Measurements from ENCODE around the gene SUGCT. TPM values are rescaled to one million over a fixed set of nuclear protein-coding genes. Genes with fewer than 3 reads are reported as not detected.

SUGCT gene
- total and polyA plus RNA-seq, 5 donors from 2014 or later = 0.52 to 3.1 (median 1.5) TPM; not detected in 1

DNA sequence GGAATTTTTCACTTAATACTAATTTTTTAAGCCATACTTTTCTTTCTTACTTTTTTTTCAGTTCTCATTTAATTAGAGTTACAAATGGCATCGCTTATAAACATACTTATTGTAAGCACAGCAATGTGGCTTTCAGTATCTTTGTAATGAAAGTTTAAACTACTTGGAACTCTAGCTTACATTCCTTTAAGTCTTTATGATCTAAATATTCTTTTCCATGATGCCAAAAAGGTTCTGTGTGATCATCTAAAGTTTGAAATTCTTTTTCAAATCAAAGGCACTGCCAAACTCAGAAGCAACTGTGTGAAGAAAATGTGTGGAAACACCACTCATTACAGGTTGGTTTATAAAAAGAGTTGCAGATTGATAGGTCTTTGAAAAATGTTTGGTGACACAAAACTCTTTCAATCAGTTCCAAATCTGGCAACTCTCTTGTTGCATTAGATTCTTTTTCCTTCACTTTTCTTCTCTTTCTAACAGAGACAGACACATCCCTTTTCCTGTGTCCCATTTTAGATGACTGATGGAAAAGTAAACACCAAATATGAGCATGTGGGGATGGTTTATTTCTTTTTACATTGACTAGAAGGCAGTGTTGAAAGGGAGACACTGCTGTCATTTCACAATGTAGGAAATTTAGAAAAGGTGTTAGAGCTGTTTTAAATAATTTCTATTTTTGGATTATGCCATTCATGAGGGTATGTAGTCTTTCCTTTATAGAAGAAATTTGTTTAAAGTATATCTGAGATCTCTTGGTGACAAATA lies 392.3 kb downstream of the SUGCT start:
- Mint-ChIP-seq H3K36me3 (no peaks in the 10 kb centered on the region), H3K27ac (no peak overlapping the region), H3K9me3 (peaks cover 0 to 5% (median 0%) of the 10 kb centered on the region in 7 donors), H3K27me3 (no peaks in the 10 kb centered on the region), H3K4me3 (no peak overlapping the region), H3K4me1 (peaks cover 0 to 6% (median 0%) of the 10 kb centered on the region in 4 donors)
- H3K36me3 ChIP-seq (ENCODE audit: control insufficient read depth, insufficient read depth, low read length) = no peaks in the 10 kb centered on the region
- ATAC-seq (ENCODE audit: low read depth in 2 of 2) = no peak
- no peak overlapping the region for H3K4me3 ChIP-seq (ENCODE audit: low read depth, low read length)
- DNase-seq = no peak
- H3K4me1 ChIP-seq (ENCODE audit: control insufficient read depth, insufficient read depth, low read length, poor library complexity, severe bottlenecking) = no peaks in the 10 kb centered on the region
- H3K27me3 ChIP-seq (ENCODE audit: control insufficient read depth, insufficient read depth, low read length) = no peaks in the 10 kb centered on the region
- H3K9me3 ChIP-seq (ENCODE audit: control insufficient read depth in 2 of 2, low read length in 2 of 2) = no peaks in the 10 kb centered on the region
- H3K27ac ChIP-seq (ENCODE audit: insufficient read depth, low read length, poor library complexity, severe bottlenecking) = no peak overlapping the region

DNA sequence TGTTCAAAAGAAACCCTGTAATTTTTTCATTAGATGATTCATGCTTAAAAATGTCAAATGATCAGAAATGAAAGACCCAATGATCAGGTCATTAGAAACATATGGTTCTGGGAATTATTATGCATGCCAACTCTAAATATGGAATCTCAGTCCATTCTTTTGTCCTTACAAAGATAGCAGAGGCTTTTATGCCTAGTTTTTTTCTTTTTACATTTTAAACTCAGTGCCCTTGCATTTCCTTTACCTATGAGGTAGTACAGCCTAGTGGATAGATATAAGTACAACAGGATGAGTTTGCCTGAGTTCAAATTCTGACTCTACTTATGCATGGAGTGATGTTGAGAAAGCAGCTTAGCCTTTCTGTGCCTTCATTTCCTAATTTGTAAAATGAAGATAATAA lies 392.9 kb downstream of the SUGCT start:
- Mint-ChIP-seq H3K4me1 (peaks cover 0 to 6% (median 0%) of the 10 kb centered on the region in 4 donors), H3K36me3 (no peaks in the 10 kb centered on the region), H3K9me3 (peaks cover 0 to 5% (median 0%) of the 10 kb centered on the region in 7 donors), H3K4me3 (no peak overlapping the region), H3K27ac (no peak overlapping the region), H3K27me3 (no peaks in the 10 kb centered on the region)
- H3K27me3 ChIP-seq (ENCODE audit: control insufficient read depth, insufficient read depth, low read length) = no peaks in the 10 kb centered on the region
- no peaks in the 10 kb centered on the region for H3K4me1 ChIP-seq (ENCODE audit: control insufficient read depth, insufficient read depth, low read length, poor library complexity, severe bottlenecking)
- H3K4me3 ChIP-seq (ENCODE audit: low read depth, low read length) = no peak overlapping the region
- H3K27ac ChIP-seq (ENCODE audit: insufficient read depth, low read length, poor library complexity, severe bottlenecking) = no peak overlapping the region
- DNase-seq = no peak
- no peaks in the 10 kb centered on the region for H3K36me3 ChIP-seq (ENCODE audit: control insufficient read depth, insufficient read depth, low read length)
- ATAC-seq (ENCODE audit: low read depth in 2 of 2) = no peak
- H3K9me3 ChIP-seq (ENCODE audit: control insufficient read depth in 2 of 2, low read length in 2 of 2) = no peaks in the 10 kb centered on the region

DNA sequence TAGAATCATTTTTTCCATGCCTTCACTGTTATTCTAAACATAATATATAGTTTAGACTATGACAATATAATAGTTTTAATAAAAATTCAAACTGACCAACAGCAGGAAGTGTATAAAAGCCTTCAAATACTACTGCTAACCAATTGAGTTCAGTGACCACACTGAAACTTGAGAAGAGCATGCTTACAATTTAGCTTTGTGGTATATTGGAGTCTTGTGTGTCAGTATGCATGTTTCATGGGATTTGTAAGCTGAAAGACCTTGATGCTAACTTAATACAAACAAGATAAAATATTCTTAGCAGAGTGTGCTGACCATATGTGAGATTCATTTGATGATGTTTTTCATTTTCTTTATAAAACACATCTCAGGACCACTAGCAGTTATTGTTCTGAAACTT lies 395.5 kb downstream of the SUGCT start:
- Mint-ChIP-seq H3K27ac (no peak overlapping the region), H3K27me3 (no peaks in the 10 kb centered on the region), H3K9me3 (peaks cover 0 to 4% (median 0%) of the 10 kb centered on the region in 7 donors), H3K4me1 (peaks cover 0 to 1% (median 0%) of the 10 kb centered on the region in 4 donors), H3K4me3 (no peak overlapping the region), H3K36me3 (no peaks in the 10 kb centered on the region)
- no peaks in the 10 kb centered on the region for H3K4me1 ChIP-seq (ENCODE audit: control insufficient read depth, insufficient read depth, low read length, poor library complexity, severe bottlenecking)
- no peaks in the 10 kb centered on the region for H3K27me3 ChIP-seq (ENCODE audit: control insufficient read depth, insufficient read depth, low read length)
- ATAC-seq (ENCODE audit: low read depth in 2 of 2) = no peak
- no peak overlapping the region for H3K4me3 ChIP-seq (ENCODE audit: low read depth, low read length)
- no peaks in the 10 kb centered on the region for H3K9me3 ChIP-seq (ENCODE audit: control insufficient read depth in 2 of 2, low read length in 2 of 2)
- no peaks in the 10 kb centered on the region for H3K36me3 ChIP-seq (ENCODE audit: control insufficient read depth, insufficient read depth, low read length)
- no peak overlapping the region for H3K27ac ChIP-seq (ENCODE audit: insufficient read depth, low read length, poor library complexity, severe bottlenecking)
- no peak for DNase-seq

DNA sequence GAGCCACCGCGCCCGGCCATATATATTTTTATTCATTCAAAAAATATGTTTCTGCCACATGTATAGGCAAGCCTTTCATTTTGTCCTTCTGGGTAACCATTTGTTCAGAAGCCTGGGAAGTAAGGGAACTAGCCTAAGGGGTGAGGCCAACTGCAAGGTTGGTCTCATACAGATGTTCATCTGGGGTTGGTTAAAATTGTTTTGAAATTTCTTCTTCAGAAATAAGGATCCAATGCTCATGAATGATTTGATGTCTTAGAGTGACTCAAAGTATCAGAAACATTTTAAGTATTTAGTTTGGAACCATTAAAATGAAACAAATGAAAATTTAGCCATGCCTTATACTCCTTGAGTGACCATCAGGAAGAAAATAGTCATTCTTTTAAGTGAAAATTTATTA lies 397.2 kb downstream of the SUGCT start:
- H3K27ac ChIP-seq (ENCODE audit: insufficient read depth, low read length, poor library complexity, severe bottlenecking) = no peak overlapping the region
- H3K27ac Mint-ChIP-seq = no peak overlapping the region
- H3K27me3 ChIP-seq (ENCODE audit: control insufficient read depth, insufficient read depth, low read length) = no peaks in the 10 kb centered on the region
- H3K4me1 Mint-ChIP-seq = peaks cover 0 to 5% (median 0%) of the 10 kb centered on the region in 4 donors
- peaks cover 0 to 6% (median 0%) of the 10 kb centered on the region in 7 donors for H3K9me3 Mint-ChIP-seq
- H3K4me3 Mint-ChIP-seq = no peak overlapping the region
- no peak overlapping the region for H3K4me3 ChIP-seq (ENCODE audit: low read depth, low read length)
- no peaks in the 10 kb centered on the region for H3K27me3 Mint-ChIP-seq
- DNase-seq = no peak
- ATAC-seq (ENCODE audit: low read depth in 2 of 2) = no peak
- H3K4me1 ChIP-seq (ENCODE audit: control insufficient read depth, insufficient read depth, low read length, poor library complexity, severe bottlenecking) = no peaks in the 10 kb centered on the region
- H3K9me3 ChIP-seq (ENCODE audit: control insufficient read depth in 2 of 2, low read length in 2 of 2) = no peaks in the 10 kb centered on the region
- no peaks in the 10 kb centered on the region for H3K36me3 Mint-ChIP-seq
- H3K36me3 ChIP-seq (ENCODE audit: control insufficient read depth, insufficient read depth, low read length) = no peaks in the 10 kb centered on the region

DNA sequence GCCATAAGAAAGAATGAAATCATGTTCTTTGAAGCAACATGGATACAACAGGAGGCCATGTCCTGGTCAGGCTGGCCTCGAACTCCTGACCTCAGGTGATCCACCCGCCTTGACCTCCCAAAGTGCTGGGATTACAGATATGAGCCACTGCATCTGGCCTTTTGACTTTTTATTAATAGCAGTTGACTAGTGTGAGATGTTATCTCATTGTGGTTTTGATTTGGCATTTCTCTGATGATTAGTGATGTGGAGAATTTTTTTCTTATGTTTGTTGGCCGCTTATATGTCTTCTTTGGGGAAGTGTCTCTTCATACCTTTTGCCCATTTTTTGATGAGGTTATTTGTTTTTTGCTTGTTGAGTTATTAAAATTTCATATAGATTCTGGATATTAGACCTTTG lies 400.9 kb downstream of the SUGCT start:
- no peaks in the 10 kb centered on the region for H3K4me1 ChIP-seq (ENCODE audit: control insufficient read depth, insufficient read depth, low read length, poor library complexity, severe bottlenecking)
- H3K4me1 Mint-ChIP-seq = peaks cover 0 to 5% (median 0%) of the 10 kb centered on the region in 4 donors
- no peaks in the 10 kb centered on the region for H3K36me3 ChIP-seq (ENCODE audit: control insufficient read depth, insufficient read depth, low read length)
- no peaks in the 10 kb centered on the region for H3K9me3 ChIP-seq (ENCODE audit: control insufficient read depth in 2 of 2, low read length in 2 of 2)
- H3K4me3 Mint-ChIP-seq = no peak overlapping the region
- no peaks in the 10 kb centered on the region for H3K36me3 Mint-ChIP-seq
- no peak overlapping the region for H3K27ac ChIP-seq (ENCODE audit: insufficient read depth, low read length, poor library complexity, severe bottlenecking)
- ATAC-seq (ENCODE audit: low read depth in 2 of 2) = no peak
- no peaks in the 10 kb centered on the region for H3K27me3 ChIP-seq (ENCODE audit: control insufficient read depth, insufficient read depth, low read length)
- no peak overlapping the region for H3K4me3 ChIP-seq (ENCODE audit: low read depth, low read length)
- no peak overlapping the region for H3K27ac Mint-ChIP-seq
- peaks cover under 1% of the 10 kb centered on the region for H3K27me3 Mint-ChIP-seq
- no peak for DNase-seq
- H3K9me3 Mint-ChIP-seq = peaks cover 0 to 6% (median 0%) of the 10 kb centered on the region in 7 donors

DNA sequence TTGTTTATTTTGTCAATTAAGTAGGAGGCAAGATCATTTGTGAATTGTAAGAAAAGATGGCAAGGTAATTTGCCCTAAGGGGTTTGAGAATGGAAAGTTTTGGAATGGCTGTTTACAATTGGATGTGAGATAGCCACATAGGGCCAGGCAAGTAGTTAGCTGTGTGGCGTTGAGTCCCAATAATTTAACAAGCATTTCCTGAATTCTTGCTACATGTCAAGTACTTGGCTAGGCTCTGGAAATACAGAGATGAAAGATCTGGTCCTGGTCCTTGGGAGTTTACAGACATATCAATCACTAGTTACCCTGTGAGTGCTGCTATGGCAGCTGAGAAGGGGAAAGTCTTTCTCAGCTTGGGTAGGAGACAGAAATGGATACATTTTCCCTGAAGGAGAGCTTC lies 401.6 kb downstream of the SUGCT start:
- Histone ChIP-seq H3K27me3 (ENCODE audit: control insufficient read depth, insufficient read depth, low read length) (no peaks in the 10 kb centered on the region), H3K9me3 (ENCODE audit: control insufficient read depth in 2 of 2, low read length in 2 of 2) (no peaks in the 10 kb centered on the region), H3K36me3 (ENCODE audit: control insufficient read depth, insufficient read depth, low read length) (no peaks in the 10 kb centered on the region), H3K4me1 (ENCODE audit: control insufficient read depth, insufficient read depth, low read length, poor library complexity, severe bottlenecking) (no peaks in the 10 kb centered on the region), H3K27ac (ENCODE audit: insufficient read depth, low read length, poor library complexity, severe bottlenecking) (no peak overlapping the region), H3K4me3 (ENCODE audit: low read depth, low read length) (no peak overlapping the region)
- ATAC-seq (ENCODE audit: low read depth in 2 of 2) (no peak), DNase-seq (no peak)
- peaks cover 4% of the 10 kb centered on the region for H3K27me3 Mint-ChIP-seq
- H3K36me3 Mint-ChIP-seq = no peaks in the 10 kb centered on the region
- peaks cover 0 to 5% (median 0%) of the 10 kb centered on the region in 4 donors for H3K4me1 Mint-ChIP-seq
- H3K27ac Mint-ChIP-seq = no peak overlapping the region
- peaks cover 0 to 6% (median 0%) of the 10 kb centered on the region in 7 donors for H3K9me3 Mint-ChIP-seq
- no peak overlapping the region for H3K4me3 Mint-ChIP-seq

DNA sequence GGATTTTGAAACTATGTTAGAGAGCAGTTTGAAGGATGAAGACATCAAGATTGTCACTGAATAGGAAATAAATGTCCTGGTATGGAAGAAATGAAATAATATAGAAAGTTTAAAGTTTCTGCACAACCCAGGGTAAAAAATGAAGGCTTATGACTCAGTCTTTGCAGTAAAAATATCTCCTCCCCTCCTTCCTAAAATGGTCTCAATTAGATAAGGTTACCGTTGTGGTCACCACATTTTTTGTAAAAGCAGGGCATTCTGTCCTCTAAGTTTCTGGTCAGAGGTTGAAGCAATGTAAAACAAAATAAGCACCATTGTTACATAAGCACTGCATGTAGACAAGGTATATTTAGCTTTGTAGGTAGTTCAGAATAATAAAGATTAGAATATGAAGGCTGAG lies 403.5 kb downstream of the SUGCT start:
- H3K4me1 Mint-ChIP-seq = peaks cover 0 to 5% (median 0%) of the 10 kb centered on the region in 4 donors
- H3K27ac Mint-ChIP-seq = no peak overlapping the region
- no peak overlapping the region for H3K4me3 ChIP-seq (ENCODE audit: low read depth, low read length)
- ATAC-seq (ENCODE audit: low read depth in 2 of 2) (no peak), DNase-seq (no peak)
- H3K9me3 Mint-ChIP-seq = peaks cover 0 to 6% (median 0%) of the 10 kb centered on the region in 7 donors
- H3K4me1 ChIP-seq (ENCODE audit: control insufficient read depth, insufficient read depth, low read length, poor library complexity, severe bottlenecking) = no peaks in the 10 kb centered on the region
- H3K27me3 ChIP-seq (ENCODE audit: control insufficient read depth, insufficient read depth, low read length) = no peaks in the 10 kb centered on the region
- no peak overlapping the region for H3K27ac ChIP-seq (ENCODE audit: insufficient read depth, low read length, poor library complexity, severe bottlenecking)
- H3K36me3 ChIP-seq (ENCODE audit: control insufficient read depth, insufficient read depth, low read length) = no peaks in the 10 kb centered on the region
- H3K27me3 Mint-ChIP-seq = peaks cover 4% of the 10 kb centered on the region
- no peaks in the 10 kb centered on the region for H3K9me3 ChIP-seq (ENCODE audit: control insufficient read depth in 2 of 2, low read length in 2 of 2)
- H3K36me3 Mint-ChIP-seq = no peaks in the 10 kb centered on the region
- no peak overlapping the region for H3K4me3 Mint-ChIP-seq

DNA sequence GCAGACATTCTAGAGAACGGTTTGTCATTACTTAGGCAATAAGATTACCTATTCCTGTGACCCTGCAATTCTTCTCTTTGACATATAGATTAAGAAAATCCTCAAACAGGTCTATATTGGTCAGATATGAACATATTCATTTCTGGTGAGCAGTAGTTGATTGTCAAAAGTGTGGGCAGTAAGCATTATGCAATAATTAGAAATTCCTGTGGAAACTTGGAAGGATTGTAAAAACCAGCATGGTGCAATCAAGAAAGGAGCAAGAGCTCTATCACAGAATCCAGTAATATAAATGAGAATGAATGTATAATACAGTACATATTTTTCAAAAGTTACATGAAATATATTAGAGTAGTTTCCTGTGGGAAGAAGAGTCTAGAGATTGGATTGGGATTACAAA lies 406.5 kb downstream of the SUGCT start:
- H3K27me3 Mint-ChIP-seq = peaks cover 4% of the 10 kb centered on the region

More for the DNA sequence above, 406.5 kb downstream of the SUGCT start:
- no peaks in the 10 kb centered on the region for H3K36me3 ChIP-seq (ENCODE audit: control insufficient read depth, insufficient read depth, low read length)
- no peaks in the 10 kb centered on the region for H3K27me3 ChIP-seq (ENCODE audit: control insufficient read depth, insufficient read depth, low read length)
- Mint-ChIP-seq H3K27ac (no peak overlapping the region), H3K4me1 (no peaks in the 10 kb centered on the region), H3K4me3 (peak overlapping the region in 1 of 4 donors; percentile 30), H3K36me3 (no peaks in the 10 kb centered on the region), H3K9me3 (peaks cover 0 to 2% (median 0%) of the 10 kb centered on the region in 7 donors)
- H3K4me1 ChIP-seq (ENCODE audit: control insufficient read depth, insufficient read depth, low read length, poor library complexity, severe bottlenecking) = no peaks in the 10 kb centered on the region
- no peak overlapping the region for H3K4me3 ChIP-seq (ENCODE audit: low read depth, low read length)
- H3K27ac ChIP-seq (ENCODE audit: insufficient read depth, low read length, poor library complexity, severe bottlenecking) = no peak overlapping the region
- DNase-seq = no peak
- ATAC-seq (ENCODE audit: low read depth in 2 of 2) = no peak
- H3K9me3 ChIP-seq (ENCODE audit: control insufficient read depth in 2 of 2, low read length in 2 of 2) = no peaks in the 10 kb centered on the region

Measured in CD4-positive, CD25-positive, alpha-beta regulatory T cell (primary cell).